Stomach (tissue), 9 donors: ENCODE data around the gene TBC1D10A. TPM values are rescaled to one million over a fixed set of nuclear protein-coding genes. Genes with fewer than 3 reads are reported as not detected.

Experiments
- DNase-seq, 2 donors: peaks; one replicate each; pipeline versions ENCODE4 v3.0.0 to v3.0.0-alpha.2; 2013 to 2019
- H3K27ac ChIP-seq, 5 donors: fragments of 200-600 bp in 4 of 5; sonication (generic) in 4 of 5; one replicate each; pipeline ENCODE4 v1.5.1; 2013 to 2019; ENCODE audit warnings: mild to moderate bottlenecking in 1 of 5, moderate library complexity in 1 of 5
- H3K27me3 ChIP-seq, 3 donors: fragments of 200-600 bp; sonication (generic); one replicate each; pipeline ENCODE4 v1.5.1; 2017 to 2019; ENCODE audit warnings: mixed run types in 1 of 3
- H3K36me3 ChIP-seq, 4 donors: fragments of 200-600 bp; sonication (generic); 1 replicate in 3 of 4; 2 replicates in 1 of 4; pipeline ENCODE4 v1.5.1; 2016 to 2019
- H3K4me1 ChIP-seq, 4 donors: fragments of 200-600 bp; sonication (generic); one replicate each; pipeline ENCODE4 v1.5.1; 2016 to 2019
- H3K4me3 ChIP-seq, 4 donors: fragments of 200-600 bp; sonication (generic) in 3 of 4; one replicate each; pipeline ENCODE4 v1.5.1; 2016 to 2019; ENCODE audit warnings: mild to moderate bottlenecking in 1 of 4
- H3K9me3 ChIP-seq, 4 donors: fragments of 200-600 bp; sonication (generic); one replicate each; pipeline ENCODE4 v1.5.1; 2016 to 2019
- EP300 ChIP-seq: sonication (generic); formaldehyde crosslinking; IDR thresholded peaks from one replicate; pipeline ENCODE4 v1.6.1; 2017; ENCODE audit warnings: antibody characterized with exemption
- POLR2A ChIP-seq, 4 donors: fragments of 450-650 bp; IDR thresholded peaks; one replicate each; pipeline ENCODE4 v1.6.1; 2016; ENCODE audit warnings: antibody characterized with exemption in 4 of 4, control low read depth in 2 of 4, mild to moderate bottlenecking in 1 of 4, moderate library complexity in 1 of 4
- POLR2AphosphoS5 ChIP-seq, 3 donors: sonication (generic); formaldehyde crosslinking; IDR thresholded peaks; one replicate each; pipeline ENCODE4 v1.6.1; 2016; ENCODE audit warnings: antibody characterized with exemption in 3 of 3
- WGBS, 5 donors: extraction: QIAGEN DNeasy Blood & Tissue Kit in 3 of 5; methylation state at CpG; one replicate each; pipeline versions ENCODE4 v1.1.5 to v1.1.7; 2013 to 2018; 5-methylcytosine and 5-hydroxymethylcytosine counted together
- intact Hi-C: fragments of 100-400 bp; cut with DNase I; formaldehyde crosslinking; loops from one replicate; pipeline ENCODE4 v1.15.1; 2023; ENCODE audit warnings: low total_unique reads
- polyA plus RNA-seq, 3 donors: library from polyadenylated mRNA; stranded (reverse); fragments of 200-250 nt; gene quantifications; one replicate each; pipeline ENCODE4 v1.2.3, GENCODE V29; 2013
- total RNA-seq, 5 donors: library from RNA; depleted of rRNA; stranded (reverse); fragments of >200 nt; gene quantifications; one replicate each; pipeline versions ENCODE4 v1.1.0 to v1.2.3, GENCODE V29; 2014 to 2016
- TF ChIP-seq, protein P1 (sequence below), 7 experiments: fragments of 450-650 bp in 4 of 7; fragments of 200-600 bp in 3 of 7; sonication (generic) in 3 of 7; IDR thresholded peaks; one replicate each; pipeline ENCODE4 v1.5.1; 2016 to 2019; ENCODE audit warnings: antibody characterized with exemption in 7 of 7, control low read depth in 2 of 7, mild to moderate bottlenecking in 1 of 7
- donor health status: healthy with polysubstance abuse.
- donor health status: Bipolar disorder and iron deficiency.
- donor health status: healthy.

TBC1D10A gene
- total and polyA plus RNA-seq, 8 donors = 2.2 to 24.5 (median 18.0) TPM

DNA sequence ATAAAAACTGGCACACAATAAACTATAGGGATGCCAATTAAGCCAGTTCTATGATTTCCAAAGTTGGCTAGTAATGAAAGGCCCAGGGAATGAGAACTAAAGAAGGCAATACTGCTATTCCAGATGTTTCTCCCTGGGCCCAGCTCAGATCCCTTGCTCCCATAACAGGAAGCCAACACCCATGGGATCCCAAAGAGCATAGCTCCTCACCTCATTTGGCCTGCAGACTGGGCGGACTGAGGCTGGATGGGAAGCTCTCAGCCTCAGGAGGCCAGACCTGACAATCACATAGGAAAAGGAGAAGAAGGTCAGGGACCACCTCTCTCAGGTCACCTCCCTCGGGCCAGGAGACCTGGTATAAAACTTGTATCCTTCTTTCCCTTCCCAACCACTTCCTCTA, 5.3 kb downstream of the TBC1D10A start:
- H3K4me1 ChIP-seq = peaks cover 58 to 96% (median 82%) of the 10 kb centered on the region in 4 donors
- peak overlapping the region in 1 of 5 donors; percentile 2 for H3K27ac ChIP-seq
- TF ChIP-seq POLR2AphosphoS5 (IDR thresholded peaks at IDR 0.05) (no peak), EP300 (no peak), POLR2A (IDR thresholded peaks at IDR 0.05) (no peak)
- TF ChIP-seq, protein P1, sequence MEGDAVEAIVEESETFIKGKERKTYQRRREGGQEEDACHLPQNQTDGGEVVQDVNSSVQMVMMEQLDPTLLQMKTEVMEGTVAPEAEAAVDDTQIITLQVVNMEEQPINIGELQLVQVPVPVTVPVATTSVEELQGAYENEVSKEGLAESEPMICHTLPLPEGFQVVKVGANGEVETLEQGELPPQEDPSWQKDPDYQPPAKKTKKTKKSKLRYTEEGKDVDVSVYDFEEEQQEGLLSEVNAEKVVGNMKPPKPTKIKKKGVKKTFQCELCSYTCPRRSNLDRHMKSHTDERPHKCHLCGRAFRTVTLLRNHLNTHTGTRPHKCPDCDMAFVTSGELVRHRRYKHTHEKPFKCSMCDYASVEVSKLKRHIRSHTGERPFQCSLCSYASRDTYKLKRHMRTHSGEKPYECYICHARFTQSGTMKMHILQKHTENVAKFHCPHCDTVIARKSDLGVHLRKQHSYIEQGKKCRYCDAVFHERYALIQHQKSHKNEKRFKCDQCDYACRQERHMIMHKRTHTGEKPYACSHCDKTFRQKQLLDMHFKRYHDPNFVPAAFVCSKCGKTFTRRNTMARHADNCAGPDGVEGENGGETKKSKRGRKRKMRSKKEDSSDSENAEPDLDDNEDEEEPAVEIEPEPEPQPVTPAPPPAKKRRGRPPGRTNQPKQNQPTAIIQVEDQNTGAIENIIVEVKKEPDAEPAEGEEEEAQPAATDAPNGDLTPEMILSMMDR (IDR thresholded peaks at IDR 0.05) = no peak
- H3K9me3 ChIP-seq = no peaks in the 10 kb centered on the region
- intact Hi-C loops = no loop called here
- no peaks in the 10 kb centered on the region for H3K27me3 ChIP-seq
- DNase-seq = no peak
- H3K36me3 ChIP-seq = peaks cover 16 to 34% (median 25%) of the 10 kb centered on the region in 4 donors
- WGBS, 5 donors = 75 to 96% (median 81%) methylated on average over 2 of the region's 2 CpGs
- H3K4me3 ChIP-seq = no peak overlapping the region

DNA sequence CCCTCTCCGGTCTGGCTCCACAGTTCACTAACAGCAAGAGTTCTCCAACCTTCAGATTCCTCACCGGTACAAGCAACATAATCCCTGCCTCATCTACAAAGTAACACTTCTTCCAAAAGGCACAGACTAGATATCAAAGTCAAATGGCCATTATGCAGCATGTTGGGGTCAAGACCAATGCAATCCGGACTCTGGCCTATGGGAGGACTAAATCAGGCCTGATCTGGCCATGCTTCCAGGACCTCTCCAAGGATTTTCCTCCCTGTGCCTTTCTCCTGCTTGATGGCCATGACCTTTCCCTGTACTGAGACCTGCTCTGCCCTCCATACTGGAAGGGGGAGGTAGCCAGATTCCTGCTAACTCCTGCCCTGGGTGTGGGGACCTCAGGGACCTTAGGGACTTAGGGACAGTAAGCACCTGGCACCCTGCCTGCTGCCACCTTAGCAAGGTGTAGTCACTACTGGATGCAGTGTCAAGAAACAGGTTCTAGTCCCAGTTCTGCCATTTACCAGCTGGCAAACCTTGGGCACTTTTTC, 6.7 kb downstream of the TBC1D10A start:
- Histone ChIP-seq H3K9me3 (no peaks in the 10 kb centered on the region), H3K36me3 (peaks cover 19 to 34% (median 26%) of the 10 kb centered on the region in 4 donors), H3K27ac (peak overlapping the region in 1 of 5 donors; percentile 15), H3K4me3 (no peak overlapping the region), H3K4me1 (peaks cover 58 to 98% (median 84%) of the 10 kb centered on the region in 4 donors), H3K27me3 (no peaks in the 10 kb centered on the region)
- no peak for DNase-seq
- intact Hi-C loops = no loop called here
- WGBS, 5 donors = 86 to 96% (median 93%) methylated on average over 3 of the region's 3 CpGs
- TF ChIP-seq EP300 (no peak), POLR2A (IDR thresholded peaks at IDR 0.05) (no peak), POLR2AphosphoS5 (IDR thresholded peaks at IDR 0.05) (no peak)
- TF ChIP-seq, protein P1 (IDR thresholded peaks at IDR 0.05) = no peak

DNA sequence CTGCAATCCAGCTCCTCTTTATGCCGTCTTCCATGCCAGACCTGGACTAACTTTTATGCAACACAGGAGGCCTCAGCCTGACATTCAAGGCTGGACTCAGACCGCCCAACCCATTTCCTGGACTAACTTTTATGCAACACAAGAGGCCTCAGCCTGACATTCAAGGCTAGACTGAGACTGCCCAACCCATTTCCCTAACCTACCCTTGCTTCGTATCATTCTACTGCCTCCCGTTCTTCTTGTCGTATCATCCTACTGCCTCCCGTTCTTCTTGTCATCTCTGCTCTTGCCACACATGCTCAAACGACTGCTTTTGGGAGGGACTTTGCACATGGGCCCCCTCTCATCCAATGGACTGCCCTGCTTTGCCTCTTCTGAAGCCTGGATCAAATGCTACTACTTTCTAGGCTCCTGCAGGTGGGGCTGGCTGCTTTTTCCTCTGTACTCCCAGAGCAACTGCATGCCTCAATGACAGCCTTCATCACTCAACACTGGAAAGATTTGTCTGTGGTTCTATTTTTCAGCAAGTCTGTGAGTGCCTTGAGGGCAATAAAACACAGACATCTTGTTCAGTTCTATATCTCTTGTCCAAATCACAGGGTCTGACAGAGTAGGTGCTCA, 7.8 kb downstream of the TBC1D10A start:
- DNase-seq = no peak
- intact Hi-C loops = no loop called here
- WGBS, 5 donors = 74 to 83% (median 82%) methylated on average over 7 of the region's 7 CpGs
- Histone ChIP-seq H3K4me3 (no peak overlapping the region), H3K36me3 (peaks cover 19 to 34% (median 26%) of the 10 kb centered on the region in 4 donors), H3K9me3 (no peaks in the 10 kb centered on the region), H3K27me3 (no peaks in the 10 kb centered on the region), H3K4me1 (peaks cover 51 to 98% (median 84%) of the 10 kb centered on the region in 4 donors), H3K27ac (peak overlapping the region in 2 of 5 donors; percentile 29 to 44)
- TF ChIP-seq EP300 (no peak), POLR2A (IDR thresholded peaks at IDR 0.05) (no peak), POLR2AphosphoS5 (IDR thresholded peaks at IDR 0.05) (no peak)
- TF ChIP-seq, protein P1 (IDR thresholded peaks at IDR 0.05) = no peak

DNA sequence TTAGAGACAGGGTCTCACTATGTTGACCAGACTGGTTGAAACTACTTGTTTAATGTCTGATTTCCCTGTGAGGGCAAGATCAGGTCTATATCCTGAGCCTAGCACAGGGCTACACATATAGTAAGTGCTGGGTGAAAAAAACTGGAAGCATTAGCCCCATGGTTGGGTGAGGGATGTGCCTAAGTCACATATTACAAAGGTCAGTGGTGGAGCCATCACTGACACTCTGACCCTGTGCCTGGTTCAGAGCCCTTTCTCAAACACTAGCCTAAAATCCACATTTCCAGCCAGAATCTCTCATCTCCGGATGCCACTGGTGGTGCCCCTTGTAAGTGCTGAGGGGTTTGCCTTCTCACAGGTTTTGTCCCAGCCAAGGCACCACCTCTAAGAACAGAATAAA, 9.0 kb downstream of the TBC1D10A start:
- Histone ChIP-seq H3K4me3 (no peak overlapping the region), H3K36me3 (peaks cover 19 to 34% (median 26%) of the 10 kb centered on the region in 4 donors), H3K27me3 (no peaks in the 10 kb centered on the region), H3K4me1 (peaks cover 52 to 97% (median 82%) of the 10 kb centered on the region in 4 donors), H3K9me3 (no peaks in the 10 kb centered on the region), H3K27ac (peak overlapping the region in 3 of 5 donors; percentile 28 to 44 (median 35))
- WGBS, 5 donors = 96 to 100% (median 96%) methylated on average over 1 of the region's 1 CpG
- DNase-seq = no peak
- intact Hi-C loops = no loop called here
- TF ChIP-seq POLR2AphosphoS5 (IDR thresholded peaks at IDR 0.05) = no peak
- no peak for TF ChIP-seq POLR2A (IDR thresholded peaks at IDR 0.05)
- TF ChIP-seq EP300 = no peak
- TF ChIP-seq, protein P1 (IDR thresholded peaks at IDR 0.05) = no peak
